MCF 10A (cell line): ENCODE data around the gene TTLL1. TPM values are rescaled to one million over a fixed set of nuclear protein-coding genes. Genes with fewer than 3 reads are reported as not detected.

Experiments used
- BruUV-seq: library from RNA; stranded (reverse); fragments of 400-500 nt; replicated peaks from 2 replicates; lab custom pipeline; 2021; lab: Mats Ljungman, UMichigan
- CTCF ChIA-PET: fragments of 300-600 bp; sonication (Branson Sonifier 250); formaldehyde crosslinking; extraction: SDS; loops from one replicate; lab custom pipeline; 2021; ENCODE audit warnings: antibody characterized with exemption, inconsistent platforms; lab: Yijun Ruan, JAX
- POLR2A ChIA-PET: fragments of 300-600, 350-650 bp; sonication (Branson Sonifier 250); formaldehyde crosslinking; extraction: SDS; loops from one replicate; lab custom pipeline; 2020; ENCODE audit warnings: antibody characterized with exemption, inconsistent platforms; lab: Yijun Ruan, JAX
- DNase-seq: peaks from one replicate; pipeline ENCODE4 v3.0.0-alpha.2; 2018; ENCODE audit not compliant: unreplicated experiment
- H3K27ac Mint-ChIP-seq: one replicate; pipeline ENCODE4 v1.8.0; 2022; ENCODE audit warnings: mild to moderate bottlenecking, low read depth, mixed read lengths; ENCODE audit not compliant: unreplicated experiment
- H3K27me3 Mint-ChIP-seq: one replicate; pipeline ENCODE4 v1.8.0; 2022; ENCODE audit warnings: mixed read lengths; ENCODE audit not compliant: insufficient read depth, unreplicated experiment
- H3K36me3 Mint-ChIP-seq: one replicate; pipeline ENCODE4 v1.8.0; 2022; ENCODE audit warnings: mild to moderate bottlenecking, moderate library complexity, mixed read lengths; ENCODE audit not compliant: insufficient read depth, unreplicated experiment
- H3K4me1 Mint-ChIP-seq: one replicate; pipeline ENCODE4 v1.8.0; 2022; ENCODE audit warnings: mixed read lengths; ENCODE audit not compliant: insufficient read depth, unreplicated experiment
- H3K4me3 Mint-ChIP-seq: one replicate; pipeline ENCODE4 v1.8.0; 2022; ENCODE audit warnings: mild to moderate bottlenecking, moderate library complexity, mixed read lengths; ENCODE audit not compliant: unreplicated experiment
- H3K9me3 Mint-ChIP-seq: one replicate; pipeline ENCODE4 v1.8.0; 2022; ENCODE audit warnings: mixed read lengths; ENCODE audit not compliant: unreplicated experiment
- CTCF ChIP-seq: fragments of 200-600 bp; IDR thresholded peaks from one replicate; pipeline ENCODE4 v1.8.0; 2022; ENCODE audit warnings: antibody characterized with exemption, mild to moderate bottlenecking; ENCODE audit not compliant: unreplicated experiment
- intact Hi-C: fragments of 100-400 bp; cut with micrococcal nuclease; formaldehyde crosslinking; loops from 2 replicates; pipeline ENCODE4 v1.14.1; 2022
- total RNA-seq: library from RNA; stranded (reverse); gene quantifications from 2 replicates; pipeline ENCODE4 v1.2.3, GENCODE V29; 2022

TTLL1 gene
- total RNA-seq, 1 experiment from 2014 or later, result 3.3 TPM

GRCh38 chr22:43126501-43127165, 37.4 kb upstream of the TTLL1 start:
- peaks cover 28% of the 10 kb centered on the region for H3K4me1 Mint-ChIP-seq
- CTCF ChIA-PET, result interaction anchor here (0.6 to 1.4 kb wide), 3 partner anchors 10 to 462 kb away, joined by 3 to 8 read pairs (median 4); no protein-coding TSS in a partner anchor
- H3K9me3 Mint-ChIP-seq, result no peaks in the 10 kb centered on the region
- TF ChIP-seq CTCF, result no peak
- BruUV-seq, result no TSS peak
- H3K4me3 Mint-ChIP-seq, result peak overlapping the region; percentile 56
- intact Hi-C loops, result no loop called here
- H3K27me3 Mint-ChIP-seq, result no peaks in the 10 kb centered on the region
- peaks cover 24% of the 10 kb centered on the region for H3K36me3 Mint-ChIP-seq
- peak overlapping the region; percentile 77 for H3K27ac Mint-ChIP-seq
- DNase-seq, result peak; percentile 79
- POLR2A ChIA-PET, result interaction anchor here (0.5 to 2.5 kb wide), 6 partner anchors 9 to 195 kb away, joined by 3 to 10 read pairs (median 6); partner anchors contain the start of genes MCAT and TTLL12

- POLR2A ChIA-PET, result interaction anchor here (0.9 kb wide), 1 partner anchor 29 kb away, joined by 3 read pairs; no protein-coding TSS in a partner anchor
- TF ChIP-seq CTCF, result no peak
- H3K4me3 Mint-ChIP-seq, result no peak overlapping the region
- BruUV-seq, result no TSS peak
- no peak overlapping the region for H3K27ac Mint-ChIP-seq
- H3K36me3 Mint-ChIP-seq, result peaks cover 12% of the 10 kb centered on the region
- no peak for DNase-seq
- intact Hi-C loops, result no loop called here
- CTCF ChIA-PET, result interaction anchor here (0.6 to 0.7 kb wide), 2 partner anchors 130 to 152 kb away, joined by 3 to 4 read pairs; no protein-coding TSS in a partner anchor
- H3K4me1 Mint-ChIP-seq, result no peaks in the 10 kb centered on the region
- H3K9me3 Mint-ChIP-seq, result no peaks in the 10 kb centered on the region
- no peaks in the 10 kb centered on the region for H3K27me3 Mint-ChIP-seq
Observed at GRCh38 chr22:43118953-43119458, 29.8 kb upstream of the TTLL1 start.

GRCh38 chr22:43118024-43118849, 29.0 kb upstream of the TTLL1 start:
- no peak overlapping the region for H3K4me3 Mint-ChIP-seq
- no peaks in the 10 kb centered on the region for H3K27me3 Mint-ChIP-seq
- no peak for DNase-seq
- peaks cover 12% of the 10 kb centered on the region for H3K36me3 Mint-ChIP-seq
- H3K9me3 Mint-ChIP-seq, result no peaks in the 10 kb centered on the region
- no peak for TF ChIP-seq CTCF
- ChIA-PET CTCF (interaction anchor here (0.6 kb wide), 1 partner anchor 235 kb away, joined by 3 read pairs; no protein-coding TSS in a partner anchor), POLR2A (interaction anchor here (0.6 to 1.3 kb wide), 3 partner anchors 9 to 28 kb away, joined by 3 to 8 read pairs (median 3); no protein-coding TSS in a partner anchor)
- BruUV-seq, result no TSS peak
- no peaks in the 10 kb centered on the region for H3K4me1 Mint-ChIP-seq
- H3K27ac Mint-ChIP-seq, result no peak overlapping the region
- intact Hi-C loops, result no loop called here
